ENCODE data around the gene DCDC2B.

DCDC2B gene

DNA sequence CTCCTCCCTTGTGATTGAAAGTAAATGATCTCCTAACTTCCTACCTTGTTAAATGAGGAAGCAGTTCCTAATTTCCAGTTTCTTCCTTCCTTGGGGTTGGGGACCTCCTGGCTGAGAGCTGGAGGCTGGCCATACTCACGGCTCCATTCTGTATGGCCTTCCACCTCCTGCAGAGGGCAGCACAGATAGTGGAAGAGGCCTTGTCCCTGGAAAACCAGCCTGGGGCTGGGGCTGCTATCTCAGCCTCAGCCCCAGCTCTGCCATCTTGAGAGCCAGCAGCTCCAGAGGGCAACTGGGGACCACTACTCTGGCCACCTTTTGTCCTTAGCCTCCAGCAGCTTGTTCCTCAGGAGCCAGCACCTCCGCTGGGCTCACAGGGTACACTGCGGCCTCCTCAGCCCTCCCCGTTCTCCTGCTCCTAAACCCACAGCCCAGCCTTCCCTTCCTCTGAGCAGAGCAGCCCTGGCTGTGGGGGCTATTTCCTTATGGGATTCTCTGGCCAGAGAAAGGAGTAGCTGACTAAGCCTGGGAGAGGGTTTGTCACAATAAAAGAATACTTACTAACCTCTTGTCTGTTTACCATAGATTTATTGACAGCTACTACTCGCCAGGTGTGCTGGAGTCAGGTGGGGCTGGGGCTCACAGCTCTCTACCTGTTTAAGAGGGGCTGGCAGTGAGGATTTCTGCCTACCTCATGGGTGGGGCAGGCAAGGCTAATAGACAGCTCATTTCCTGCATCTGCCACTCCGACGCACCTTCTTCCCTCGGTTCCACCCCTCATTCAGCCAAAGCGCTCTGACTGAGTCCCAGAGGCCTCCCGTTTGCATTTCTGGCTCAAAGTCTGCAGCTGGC, 7.0 kb downstream of the DCDC2B start:
- TF ChIP-seq, protein P1, sequence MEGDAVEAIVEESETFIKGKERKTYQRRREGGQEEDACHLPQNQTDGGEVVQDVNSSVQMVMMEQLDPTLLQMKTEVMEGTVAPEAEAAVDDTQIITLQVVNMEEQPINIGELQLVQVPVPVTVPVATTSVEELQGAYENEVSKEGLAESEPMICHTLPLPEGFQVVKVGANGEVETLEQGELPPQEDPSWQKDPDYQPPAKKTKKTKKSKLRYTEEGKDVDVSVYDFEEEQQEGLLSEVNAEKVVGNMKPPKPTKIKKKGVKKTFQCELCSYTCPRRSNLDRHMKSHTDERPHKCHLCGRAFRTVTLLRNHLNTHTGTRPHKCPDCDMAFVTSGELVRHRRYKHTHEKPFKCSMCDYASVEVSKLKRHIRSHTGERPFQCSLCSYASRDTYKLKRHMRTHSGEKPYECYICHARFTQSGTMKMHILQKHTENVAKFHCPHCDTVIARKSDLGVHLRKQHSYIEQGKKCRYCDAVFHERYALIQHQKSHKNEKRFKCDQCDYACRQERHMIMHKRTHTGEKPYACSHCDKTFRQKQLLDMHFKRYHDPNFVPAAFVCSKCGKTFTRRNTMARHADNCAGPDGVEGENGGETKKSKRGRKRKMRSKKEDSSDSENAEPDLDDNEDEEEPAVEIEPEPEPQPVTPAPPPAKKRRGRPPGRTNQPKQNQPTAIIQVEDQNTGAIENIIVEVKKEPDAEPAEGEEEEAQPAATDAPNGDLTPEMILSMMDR (IDR thresholded peaks at IDR 0.05; ENCODE audit: control insufficient read depth, extremely low read depth, insufficient read depth) = peak; percentile 89
- H3K4me3 ChIP-seq (ENCODE audit: low read depth, low read length) = no peak overlapping the region
- no peak for DNase-seq (ENCODE audit: low read depth)

DNA sequence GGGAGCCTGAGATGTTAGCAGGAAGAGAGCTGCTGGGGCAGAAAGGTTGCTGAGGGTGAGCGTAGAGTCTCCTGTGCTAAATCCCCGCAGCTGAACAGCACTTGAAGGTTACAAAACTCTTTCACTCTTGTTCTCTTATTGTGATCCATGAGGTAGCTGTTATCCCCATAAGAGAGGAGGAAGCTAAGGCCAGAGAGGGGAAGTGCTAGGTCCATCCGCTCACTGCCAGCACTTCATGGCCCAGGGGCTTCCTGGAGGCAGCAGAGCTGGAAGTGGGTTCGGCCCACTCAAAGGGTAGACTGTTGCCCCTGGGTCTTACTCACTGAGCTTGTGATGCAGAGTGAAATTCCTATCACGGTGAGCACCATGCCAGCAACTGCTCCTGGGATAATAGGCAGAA, 7.7 kb downstream of the DCDC2B start:
- no peak overlapping the region for H3K4me3 ChIP-seq (ENCODE audit: low read depth, low read length)
- TF ChIP-seq, protein P1 (IDR thresholded peaks at IDR 0.05; ENCODE audit: control insufficient read depth, extremely low read depth, insufficient read depth) = no peak
- DNase-seq (ENCODE audit: low read depth) = no peak

DNA sequence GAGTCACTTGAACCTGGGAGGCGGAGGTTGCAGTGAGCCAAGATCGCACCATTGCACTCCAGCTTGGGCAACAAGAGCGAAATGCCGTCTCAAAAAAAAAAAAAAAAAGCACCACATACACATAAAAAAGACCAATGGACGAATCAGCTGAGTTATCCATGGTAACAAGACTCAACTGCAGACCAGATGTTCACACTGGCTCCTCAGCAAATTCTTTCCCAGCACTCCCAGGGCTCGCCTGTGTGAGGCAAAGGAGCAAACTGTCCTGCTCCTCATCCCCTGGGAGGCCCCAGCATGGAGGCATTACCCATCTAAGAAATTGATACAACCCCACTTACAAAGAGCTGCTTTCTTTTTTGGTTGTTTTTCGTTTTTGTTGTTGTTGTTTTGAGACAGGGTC, 10.1 kb downstream of the DCDC2B start:
- no peak overlapping the region for H3K4me3 ChIP-seq (ENCODE audit: low read depth, low read length)
- no peak for DNase-seq (ENCODE audit: low read depth)
- TF ChIP-seq, protein P1 (IDR thresholded peaks at IDR 0.05; ENCODE audit: control insufficient read depth, extremely low read depth, insufficient read depth) = no peak

DNA sequence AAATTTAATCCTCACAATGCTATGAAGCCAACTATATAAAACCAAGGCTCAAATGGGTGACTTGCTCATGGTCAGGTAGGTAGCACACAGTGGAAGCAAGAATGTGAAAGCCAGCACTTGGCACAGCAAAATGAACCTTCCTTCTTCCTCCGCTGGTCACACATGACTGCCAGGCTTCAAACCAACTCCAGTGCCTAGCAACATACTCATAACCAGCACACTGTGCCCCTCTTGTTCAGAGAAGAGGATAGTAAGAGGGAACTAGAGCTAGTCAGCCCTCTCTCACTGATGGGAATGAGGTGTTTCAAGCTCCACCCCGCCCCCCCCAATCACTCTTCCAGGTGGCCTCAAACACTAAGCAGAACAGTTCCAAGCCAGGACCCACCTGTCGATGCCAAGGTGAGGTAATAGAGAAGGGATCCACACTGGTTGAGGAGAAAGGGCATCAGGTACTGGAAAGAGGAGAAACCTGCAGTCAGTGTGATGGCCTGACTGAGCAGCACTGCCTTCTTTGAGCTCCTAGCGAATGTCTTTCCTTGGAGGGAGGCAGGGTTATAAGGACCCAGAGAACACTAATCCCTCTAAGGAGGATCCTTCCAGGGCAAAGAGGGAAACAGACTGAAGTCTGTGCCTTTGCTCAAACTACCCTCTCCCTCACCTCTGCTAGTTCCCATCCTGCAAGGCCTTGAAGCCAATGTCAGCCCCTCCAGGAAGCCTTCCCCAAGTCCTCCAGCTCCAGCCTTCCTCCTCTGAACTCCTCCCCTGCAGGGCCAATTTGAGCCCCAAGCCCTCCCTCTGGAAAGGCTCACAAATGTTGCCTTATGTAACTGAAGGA, 12.1 kb downstream of the DCDC2B start:
- TF ChIP-seq, protein P1 (IDR thresholded peaks at IDR 0.05; ENCODE audit: control insufficient read depth, extremely low read depth, insufficient read depth) = no peak
- no peak for DNase-seq (ENCODE audit: low read depth)
- peak overlapping the region; percentile 100 for H3K4me3 ChIP-seq (ENCODE audit: low read depth, low read length)

DNA sequence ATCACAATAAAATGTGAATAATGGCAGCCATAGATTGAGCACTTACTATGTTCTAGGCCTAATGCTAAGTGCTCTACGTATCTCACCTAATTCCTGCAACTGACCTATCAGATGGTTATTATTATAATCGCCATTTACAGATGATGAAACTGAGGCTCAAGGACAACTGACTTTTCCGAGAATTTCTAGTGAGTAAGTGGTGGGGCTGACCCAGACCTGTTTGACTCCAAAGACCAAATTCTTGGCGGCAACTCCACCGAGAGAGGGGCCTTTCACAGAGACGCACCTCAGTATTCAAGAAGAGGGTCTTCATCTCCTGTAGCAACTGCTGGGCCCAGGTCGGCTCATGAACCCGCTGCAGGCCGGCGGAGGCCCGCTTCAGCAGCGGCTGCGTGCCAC, 12.7 kb downstream of the DCDC2B start:
- H3K4me3 ChIP-seq (ENCODE audit: low read depth, low read length) = peak overlapping the region; percentile 100
- TF ChIP-seq, protein P1 (IDR thresholded peaks at IDR 0.05; ENCODE audit: control insufficient read depth, extremely low read depth, insufficient read depth) = no peak
- no peak for DNase-seq (ENCODE audit: low read depth)

DNA sequence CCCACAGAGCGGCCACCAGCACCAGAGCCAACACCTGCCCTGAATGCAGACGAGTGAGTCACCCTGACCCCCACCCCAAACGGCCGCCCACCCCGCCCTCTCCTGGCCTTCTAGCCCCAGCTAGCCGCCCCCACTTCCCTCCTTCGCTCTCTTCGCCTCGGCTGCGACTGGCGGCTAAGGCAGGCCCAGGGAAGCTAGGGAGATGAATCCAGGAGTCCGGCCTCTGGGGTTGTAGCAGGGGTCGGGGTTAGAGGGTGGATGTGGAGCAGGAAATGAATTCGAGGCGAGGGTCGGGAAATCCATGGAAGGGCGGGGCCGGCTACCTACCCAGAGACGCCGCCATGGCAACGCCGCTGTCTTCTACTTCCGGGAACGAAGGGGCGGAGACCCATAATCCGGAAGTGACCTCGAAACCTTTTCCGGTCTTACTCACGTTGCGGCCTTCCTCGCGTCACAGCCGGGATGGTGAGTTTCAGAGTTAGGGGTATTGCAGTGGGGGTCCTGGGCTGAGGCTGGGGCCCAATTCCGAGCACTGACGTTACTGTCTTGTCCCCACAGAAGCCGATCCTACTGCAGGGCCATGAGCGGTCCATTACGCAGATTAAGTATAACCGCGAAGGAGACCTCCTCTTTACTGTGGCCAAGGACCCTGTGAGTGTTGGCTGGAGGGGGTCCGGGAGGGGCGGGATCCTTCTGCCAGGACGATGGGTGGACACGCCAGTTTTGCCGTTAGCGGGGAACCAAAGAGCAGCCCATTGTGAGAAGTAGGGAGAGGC, 13.3 kb downstream of the DCDC2B start, which contains the start of the genes EIF3I and TMEM234:
Gene EIF3I, plus strand, starts transcription at position 428 of the 776 bp plus-strand sequence. Its CDS starts 35 bp downstream, at position 463.
Gene TMEM234, minus strand, starts transcription at position 374 of the 776 bp plus-strand sequence. Its CDS starts 31 bp downstream, at position 343.
- TF ChIP-seq, protein P1 (IDR thresholded peaks at IDR 0.05; ENCODE audit: control insufficient read depth, extremely low read depth, insufficient read depth) = no peak

More for the DNA sequence above, 13.3 kb downstream of the DCDC2B start, which contains the start of the genes EIF3I and TMEM234:
- DNase-seq (ENCODE audit: low read depth) = peak; percentile 72
- peak within 1 kb of the TSS; percentile 100 for H3K4me3 ChIP-seq (ENCODE audit: low read depth, low read length)
